Panc1 (cell line): ENCODE measurements around the gene GPR55.
"Not testable (repeated sequence)": the region's sequence is repeated elsewhere in the genome, so short reads cannot be mapped to it uniquely, and the experiment has no call there.

ENCODE experiments used
- CTCF ChIP-seq: fragments of 450-650 bp; IDR thresholded peaks from 2 replicates; pipeline ENCODE4 v1.5.1; 2017; ENCODE audit warnings: mild to moderate bottlenecking
- POLR2AphosphoS5 ChIP-seq: IDR thresholded peaks from 2 replicates; pipeline ENCODE4 v1.6.1; 2012; ENCODE audit warnings: mild to moderate bottlenecking, low read depth, low read length, moderate library complexity
- TCF7L2 ChIP-seq: IDR thresholded peaks from 2 replicates; pipeline ENCODE4 v1.6.1; 2011; ENCODE audit warnings: mild to moderate bottlenecking, low read depth, low read length, inconsistent platforms

- TF ChIP-seq CTCF, TCF7L2, POLR2AphosphoS5: not testable (repeated sequence)
Observed at GRCh38 chr2:230968314-230968713, 43.3 kb upstream of the GPR55 start.
